ENCODE data around the gene AGBL5. TPM values are rescaled to one million over a fixed set of nuclear protein-coding genes. Genes with fewer than 3 reads are reported as not detected.

The AGBL5 gene
- total and polyA plus RNA-seq, 9 of the 15 experiments (the other 6 are each of a cell fraction or from before 2014, with no cell fraction given) = 3.3 to 52.7 (median 26.2) TPM

DNA sequence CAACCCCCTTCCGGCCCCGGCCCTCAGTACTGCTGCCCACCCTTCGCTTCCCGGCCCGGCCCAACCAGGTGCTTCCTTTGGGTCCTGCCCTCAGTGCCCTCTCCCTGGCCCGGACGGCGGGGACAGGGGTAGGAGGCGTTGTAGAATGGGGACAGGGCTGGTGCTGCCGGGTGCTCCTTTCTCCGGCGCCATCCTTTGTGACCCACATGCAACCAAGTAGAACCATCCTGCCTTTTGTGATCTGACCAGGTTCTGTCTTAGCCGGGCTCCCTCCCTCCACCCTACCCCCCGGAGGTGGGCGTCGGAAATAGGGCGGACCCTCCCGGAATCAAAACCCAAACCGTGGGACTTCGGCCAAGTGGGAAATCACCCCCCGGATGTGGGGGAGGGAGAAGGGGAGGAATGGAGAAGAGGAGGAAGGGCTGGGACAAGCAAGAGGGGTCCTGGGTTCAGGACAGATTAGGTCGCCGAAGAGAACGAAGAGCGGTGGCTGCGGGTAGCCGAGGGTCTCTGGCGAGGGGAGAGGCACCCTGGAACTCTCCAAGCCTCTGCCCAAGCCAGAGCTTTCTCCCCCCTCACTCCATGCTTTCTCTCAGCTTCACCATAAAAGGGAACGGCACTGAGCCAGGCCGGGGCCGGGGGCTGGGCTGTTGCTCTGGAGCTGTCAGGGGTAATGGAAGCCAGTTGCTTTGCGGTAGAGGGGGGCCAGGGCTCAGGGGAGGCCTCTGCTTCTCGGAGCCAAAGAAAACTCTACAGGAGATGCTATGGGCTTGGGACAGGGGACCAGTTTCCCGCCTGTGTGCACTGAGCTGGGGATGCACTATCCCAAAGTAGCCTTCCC, 20.7 kb downstream of the AGBL5 start (continued):
- TF ChIP-seq, protein P1, sequence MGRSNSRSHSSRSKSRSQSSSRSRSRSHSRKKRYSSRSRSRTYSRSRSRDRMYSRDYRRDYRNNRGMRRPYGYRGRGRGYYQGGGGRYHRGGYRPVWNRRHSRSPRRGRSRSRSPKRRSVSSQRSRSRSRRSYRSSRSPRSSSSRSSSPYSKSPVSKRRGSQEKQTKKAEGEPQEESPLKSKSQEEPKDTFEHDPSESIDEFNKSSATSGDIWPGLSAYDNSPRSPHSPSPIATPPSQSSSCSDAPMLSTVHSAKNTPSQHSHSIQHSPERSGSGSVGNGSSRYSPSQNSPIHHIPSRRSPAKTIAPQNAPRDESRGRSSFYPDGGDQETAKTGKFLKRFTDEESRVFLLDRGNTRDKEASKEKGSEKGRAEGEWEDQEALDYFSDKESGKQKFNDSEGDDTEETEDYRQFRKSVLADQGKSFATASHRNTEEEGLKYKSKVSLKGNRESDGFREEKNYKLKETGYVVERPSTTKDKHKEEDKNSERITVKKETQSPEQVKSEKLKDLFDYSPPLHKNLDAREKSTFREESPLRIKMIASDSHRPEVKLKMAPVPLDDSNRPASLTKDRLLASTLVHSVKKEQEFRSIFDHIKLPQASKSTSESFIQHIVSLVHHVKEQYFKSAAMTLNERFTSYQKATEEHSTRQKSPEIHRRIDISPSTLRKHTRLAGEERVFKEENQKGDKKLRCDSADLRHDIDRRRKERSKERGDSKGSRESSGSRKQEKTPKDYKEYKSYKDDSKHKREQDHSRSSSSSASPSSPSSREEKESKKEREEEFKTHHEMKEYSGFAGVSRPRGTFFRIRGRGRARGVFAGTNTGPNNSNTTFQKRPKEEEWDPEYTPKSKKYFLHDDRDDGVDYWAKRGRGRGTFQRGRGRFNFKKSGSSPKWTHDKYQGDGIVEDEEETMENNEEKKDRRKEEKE (IDR thresholded peaks at IDR 0.05; ENCODE audit: borderline replicate concordance in 1 of 2, control insufficient read depth in 1 of 2, low read depth in 2 of 2, low read length in 1 of 2) = no peak
- no peak for TF ChIP-seq NRF1 (conservative IDR thresholded peaks at IDR 0.05 in 1 of 2, IDR thresholded peaks at IDR 0.05 in 1 of 2)
- TF ChIP-seq, protein P2, sequence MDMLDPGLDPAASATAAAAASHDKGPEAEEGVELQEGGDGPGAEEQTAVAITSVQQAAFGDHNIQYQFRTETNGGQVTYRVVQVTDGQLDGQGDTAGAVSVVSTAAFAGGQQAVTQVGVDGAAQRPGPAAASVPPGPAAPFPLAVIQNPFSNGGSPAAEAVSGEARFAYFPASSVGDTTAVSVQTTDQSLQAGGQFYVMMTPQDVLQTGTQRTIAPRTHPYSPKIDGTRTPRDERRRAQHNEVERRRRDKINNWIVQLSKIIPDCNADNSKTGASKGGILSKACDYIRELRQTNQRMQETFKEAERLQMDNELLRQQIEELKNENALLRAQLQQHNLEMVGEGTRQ (CRISPR knock-in tag; IDR thresholded peaks at IDR 0.05) = no peak
- no peak for TF ChIP-seq HNRNPK (IDR thresholded peaks at IDR 0.05; ENCODE audit: low read depth, low read length, poor library complexity, severe bottlenecking)
- no peak for TF ChIP-seq TFAM (CRISPR knock-in tag; conservative IDR thresholded peaks at IDR 0.05)
- TF ChIP-seq, protein P3, sequence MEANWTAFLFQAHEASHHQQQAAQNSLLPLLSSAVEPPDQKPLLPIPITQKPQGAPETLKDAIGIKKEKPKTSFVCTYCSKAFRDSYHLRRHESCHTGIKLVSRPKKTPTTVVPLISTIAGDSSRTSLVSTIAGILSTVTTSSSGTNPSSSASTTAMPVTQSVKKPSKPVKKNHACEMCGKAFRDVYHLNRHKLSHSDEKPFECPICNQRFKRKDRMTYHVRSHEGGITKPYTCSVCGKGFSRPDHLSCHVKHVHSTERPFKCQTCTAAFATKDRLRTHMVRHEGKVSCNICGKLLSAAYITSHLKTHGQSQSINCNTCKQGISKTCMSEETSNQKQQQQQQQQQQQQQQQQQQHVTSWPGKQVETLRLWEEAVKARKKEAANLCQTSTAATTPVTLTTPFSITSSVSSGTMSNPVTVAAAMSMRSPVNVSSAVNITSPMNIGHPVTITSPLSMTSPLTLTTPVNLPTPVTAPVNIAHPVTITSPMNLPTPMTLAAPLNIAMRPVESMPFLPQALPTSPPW (CRISPR knock-in tag; IDR thresholded peaks at IDR 0.05) = peak; percentile 48
- TF ChIP-seq FOXJ2 (tag; IDR thresholded peaks at IDR 0.05) = no peak
- no peak for TF ChIP-seq SAP30 (IDR thresholded peaks at IDR 0.05; ENCODE audit: borderline replicate concordance, insufficient read depth, low read depth, low read length, poor library complexity, severe bottlenecking)
- no peak for TF ChIP-seq POLR2AphosphoS2 (IDR thresholded peaks at IDR 0.05; ENCODE audit: low read length)
- no peak for TF ChIP-seq ZNF146 (CRISPR knock-in tag; IDR thresholded peaks at IDR 0.05; ENCODE audit: unreplicated experiment)
- TF ChIP-seq, protein P4, sequence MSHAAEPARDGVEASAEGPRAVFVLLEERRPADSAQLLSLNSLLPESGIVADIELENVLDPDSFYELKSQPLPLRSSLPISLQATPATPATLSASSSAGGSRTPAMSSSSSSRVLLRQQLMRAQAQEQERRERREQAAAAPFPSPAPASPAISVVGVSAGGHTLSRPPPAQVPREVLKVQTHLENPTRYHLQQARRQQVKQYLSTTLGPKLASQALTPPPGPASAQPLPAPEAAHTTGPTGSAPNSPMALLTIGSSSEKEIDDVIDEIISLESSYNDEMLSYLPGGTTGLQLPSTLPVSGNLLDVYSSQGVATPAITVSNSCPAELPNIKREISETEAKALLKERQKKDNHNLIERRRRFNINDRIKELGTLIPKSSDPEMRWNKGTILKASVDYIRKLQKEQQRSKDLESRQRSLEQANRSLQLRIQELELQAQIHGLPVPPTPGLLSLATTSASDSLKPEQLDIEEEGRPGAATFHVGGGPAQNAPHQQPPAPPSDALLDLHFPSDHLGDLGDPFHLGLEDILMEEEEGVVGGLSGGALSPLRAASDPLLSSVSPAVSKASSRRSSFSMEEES (CRISPR knock-in tag; IDR thresholded peaks at IDR 0.05) = no peak
- TF ChIP-seq, protein P5, sequence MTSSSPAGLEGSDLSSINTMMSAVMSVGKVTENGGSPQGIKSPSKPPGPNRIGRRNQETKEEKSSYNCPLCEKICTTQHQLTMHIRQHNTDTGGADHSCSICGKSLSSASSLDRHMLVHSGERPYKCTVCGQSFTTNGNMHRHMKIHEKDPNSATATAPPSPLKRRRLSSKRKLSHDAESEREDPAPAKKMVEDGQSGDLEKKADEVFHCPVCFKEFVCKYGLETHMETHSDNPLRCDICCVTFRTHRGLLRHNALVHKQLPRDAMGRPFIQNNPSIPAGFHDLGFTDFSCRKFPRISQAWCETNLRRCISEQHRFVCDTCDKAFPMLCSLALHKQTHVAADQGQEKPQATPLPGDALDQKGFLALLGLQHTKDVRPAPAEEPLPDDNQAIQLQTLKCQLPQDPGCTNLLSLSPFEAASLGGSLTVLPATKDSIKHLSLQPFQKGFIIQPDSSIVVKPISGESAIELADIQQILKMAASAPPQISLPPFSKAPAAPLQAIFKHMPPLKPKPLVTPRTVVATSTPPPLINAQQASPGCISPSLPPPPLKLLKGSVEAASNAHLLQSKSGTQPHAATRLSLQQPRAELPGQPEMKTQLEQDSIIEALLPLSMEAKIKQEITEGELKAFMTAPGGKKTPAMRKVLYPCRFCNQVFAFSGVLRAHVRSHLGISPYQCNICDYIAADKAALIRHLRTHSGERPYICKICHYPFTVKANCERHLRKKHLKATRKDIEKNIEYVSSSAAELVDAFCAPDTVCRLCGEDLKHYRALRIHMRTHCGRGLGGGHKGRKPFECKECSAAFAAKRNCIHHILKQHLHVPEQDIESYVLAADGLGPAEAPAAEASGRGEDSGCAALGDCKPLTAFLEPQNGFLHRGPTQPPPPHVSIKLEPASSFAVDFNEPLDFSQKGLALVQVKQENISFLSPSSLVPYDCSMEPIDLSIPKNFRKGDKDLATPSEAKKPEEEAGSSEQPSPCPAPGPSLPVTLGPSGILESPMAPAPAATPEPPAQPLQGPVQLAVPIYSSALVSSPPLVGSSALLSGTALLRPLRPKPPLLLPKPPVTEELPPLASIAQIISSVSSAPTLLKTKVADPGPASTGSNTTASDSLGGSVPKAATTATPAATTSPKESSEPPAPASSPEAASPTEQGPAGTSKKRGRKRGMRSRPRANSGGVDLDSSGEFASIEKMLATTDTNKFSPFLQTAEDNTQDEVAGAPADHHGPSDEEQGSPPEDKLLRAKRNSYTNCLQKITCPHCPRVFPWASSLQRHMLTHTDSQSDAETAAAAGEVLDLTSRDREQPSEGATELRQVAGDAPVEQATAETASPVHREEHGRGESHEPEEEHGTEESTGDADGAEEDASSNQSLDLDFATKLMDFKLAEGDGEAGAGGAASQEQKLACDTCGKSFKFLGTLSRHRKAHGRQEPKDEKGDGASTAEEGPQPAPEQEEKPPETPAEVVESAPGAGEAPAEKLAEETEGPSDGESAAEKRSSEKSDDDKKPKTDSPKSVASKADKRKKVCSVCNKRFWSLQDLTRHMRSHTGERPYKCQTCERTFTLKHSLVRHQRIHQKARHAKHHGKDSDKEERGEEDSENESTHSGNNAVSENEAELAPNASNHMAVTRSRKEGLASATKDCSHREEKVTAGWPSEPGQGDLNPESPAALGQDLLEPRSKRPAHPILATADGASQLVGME (CRISPR knock-in tag; IDR thresholded peaks at IDR 0.05) = 0 out of 2 replicates have a peak, but pooled peaks have one; percentile 61
